ENCODE measurements around the gene DHRS9. TPM values are rescaled to one million over a fixed set of nuclear protein-coding genes. Genes with fewer than 3 reads are reported as not detected.

DHRS9 gene
- total and polyA plus RNA-seq, 2 experiments from 2014 or later: not detected

GRCh38 chr2:169031202-169031601, 38.2 kb upstream of the DHRS9 start, which contains the start of gene ABCB11:
Gene ABCB11 (minus strand): TSS chr2:169031324. CDS start chr2:169018125, 13,199 bp downstream.
- no peak within 1 kb of the TSS for H3K9ac ChIP-seq
- H3K4me3 ChIP-seq: no peak within 1 kb of the TSS
- no peaks in the 10 kb centered on the region for H4K20me1 ChIP-seq (ENCODE audit: insufficient read depth)
- 3 to 7% methylated on average over 3 of the region's 3 CpGs for WGBS, 2 experiments (ENCODE audit: low coverage in 1 of 2, low lambda C conversion rate in 2 of 2, missing lambda C conversion rate in 2 of 2)
- no peak within 1 kb of the TSS for H3K27ac ChIP-seq
- H3K4me1 ChIP-seq (ENCODE audit: insufficient read depth): no peaks in the 10 kb centered on the region
- in situ Hi-C loops (cut with MboI): no loop called here
- no peaks in the 10 kb centered on the region for H3K27me3 ChIP-seq (replicated peaks; ENCODE audit: insufficient read depth)
- no peak within 1 kb of the TSS for H2AFZ ChIP-seq
- H3K4me2 ChIP-seq (ENCODE audit: unreplicated experiment): no peak within 1 kb of the TSS
- no peaks in the 10 kb centered on the region for H3F3A ChIP-seq (ENCODE audit: insufficient read depth)
- H3K36me3 ChIP-seq (ENCODE audit: low read depth): no peaks in the 10 kb centered on the region
- no peaks in the 10 kb centered on the region for H3K9me3 ChIP-seq (ENCODE audit: low read depth)
- H3K79me2 ChIP-seq (ENCODE audit: insufficient read depth): no peaks in the 10 kb centered on the region
- H3K9me2 ChIP-seq (ENCODE audit: insufficient read depth): no peaks in the 10 kb centered on the region; the same call in 1 of the 2 replicates
- DNase-seq: no peak
- no peak for TF ChIP-seq EZH2phosphoT487 (IDR thresholded peaks at IDR 0.05; ENCODE audit: insufficient read depth, low read depth)
- TF ChIP-seq EZH2 (IDR thresholded peaks at IDR 0.05; ENCODE audit: insufficient read depth, poor library complexity, severe bottlenecking): no peak

DNA sequence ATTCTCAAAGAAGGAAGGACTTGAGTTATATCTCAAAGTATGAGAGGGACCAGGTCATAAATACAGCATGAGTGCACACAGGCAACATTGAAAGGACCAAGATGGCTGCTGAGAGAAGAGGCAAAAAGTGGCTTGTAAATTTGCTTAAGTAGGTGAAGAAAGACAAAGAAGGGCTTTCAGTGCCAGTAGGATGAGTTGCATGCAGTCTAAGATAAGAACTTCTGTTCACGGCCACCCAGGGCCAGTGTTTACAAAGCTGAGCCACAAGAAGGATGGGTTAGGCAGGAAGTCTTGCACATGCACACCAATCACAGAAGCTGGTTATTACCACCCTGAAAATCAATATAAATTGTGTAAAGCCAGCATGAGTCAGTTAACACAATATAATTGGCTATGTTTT, 35.1 kb upstream of the DHRS9 start:
- Histone ChIP-seq H3K4me1 (ENCODE audit: insufficient read depth) (no peaks in the 10 kb centered on the region), H3K9me3 (ENCODE audit: low read depth) (no peaks in the 10 kb centered on the region), H3K36me3 (ENCODE audit: low read depth) (no peaks in the 10 kb centered on the region), H3F3A (ENCODE audit: insufficient read depth) (no peaks in the 10 kb centered on the region), H4K20me1 (ENCODE audit: insufficient read depth) (no peaks in the 10 kb centered on the region), H3K4me3 (no peak overlapping the region), H3K4me2 (ENCODE audit: unreplicated experiment) (no peak overlapping the region), H2AFZ (no peak overlapping the region), H3K27ac (no peak overlapping the region), H3K27me3 (replicated peaks; ENCODE audit: insufficient read depth) (no peaks in the 10 kb centered on the region), H3K9ac (no peak overlapping the region), H3K79me2 (ENCODE audit: insufficient read depth) (no peaks in the 10 kb centered on the region), H3K9me2 (ENCODE audit: insufficient read depth) (no peaks in the 10 kb centered on the region; the same call in 1 of the 2 replicates)
- in situ Hi-C loops (cut with MboI): no loop called here
- TF ChIP-seq EZH2phosphoT487 (IDR thresholded peaks at IDR 0.05; ENCODE audit: insufficient read depth, low read depth) (no peak), EZH2 (IDR thresholded peaks at IDR 0.05; ENCODE audit: insufficient read depth, poor library complexity, severe bottlenecking) (no peak)
- WGBS, 2 experiments (ENCODE audit: low coverage in 1 of 2, low lambda C conversion rate in 2 of 2, missing lambda C conversion rate in 2 of 2): 48 to 53% methylated on average over 1 of the region's 1 CpG
- no peak for DNase-seq

- H2AFZ ChIP-seq: no peak overlapping the region
- in situ Hi-C loops (cut with MboI): no loop called here
- no peaks in the 10 kb centered on the region for H4K20me1 ChIP-seq (ENCODE audit: insufficient read depth)
- no peaks in the 10 kb centered on the region; the same call in 1 of the 2 replicates for H3K9me2 ChIP-seq (ENCODE audit: insufficient read depth)
- no peaks in the 10 kb centered on the region for H3K36me3 ChIP-seq (ENCODE audit: low read depth)
- no peaks in the 10 kb centered on the region for H3K79me2 ChIP-seq (ENCODE audit: insufficient read depth)
- H3F3A ChIP-seq (ENCODE audit: insufficient read depth): no peaks in the 10 kb centered on the region
- no peak overlapping the region for H3K27ac ChIP-seq
- H3K4me1 ChIP-seq (ENCODE audit: insufficient read depth): no peaks in the 10 kb centered on the region
- no peak for DNase-seq
- no peaks in the 10 kb centered on the region for H3K27me3 ChIP-seq (replicated peaks; ENCODE audit: insufficient read depth)
- no peak overlapping the region for H3K4me2 ChIP-seq (ENCODE audit: unreplicated experiment)
- H3K9me3 ChIP-seq (ENCODE audit: low read depth): no peaks in the 10 kb centered on the region
- no peak overlapping the region for H3K4me3 ChIP-seq
- TF ChIP-seq EZH2phosphoT487 (IDR thresholded peaks at IDR 0.05; ENCODE audit: insufficient read depth, low read depth) (no peak), EZH2 (IDR thresholded peaks at IDR 0.05; ENCODE audit: insufficient read depth, poor library complexity, severe bottlenecking) (no peak)
- no peak overlapping the region for H3K9ac ChIP-seq
Measured at GRCh38 chr2:169034984-169035544, 34.3 kb upstream of the DHRS9 start.

- no peak overlapping the region for H3K27ac ChIP-seq
- H3K79me2 ChIP-seq (ENCODE audit: insufficient read depth): no peaks in the 10 kb centered on the region
- no peaks in the 10 kb centered on the region for H3K4me1 ChIP-seq (ENCODE audit: insufficient read depth)
- in situ Hi-C loops (cut with MboI): no loop called here
- WGBS, 2 experiments (ENCODE audit: low coverage in 1 of 2, low lambda C conversion rate in 2 of 2, missing lambda C conversion rate in 2 of 2): 16 to 18% methylated on average over 1 of the region's 1 CpG
- no peaks in the 10 kb centered on the region; the same call in 1 of the 2 replicates for H3K9me2 ChIP-seq (ENCODE audit: insufficient read depth)
- no peak overlapping the region for H3K4me3 ChIP-seq
- H3K36me3 ChIP-seq (ENCODE audit: low read depth): no peaks in the 10 kb centered on the region
- no peak overlapping the region for H3K4me2 ChIP-seq (ENCODE audit: unreplicated experiment)
- no peaks in the 10 kb centered on the region for H4K20me1 ChIP-seq (ENCODE audit: insufficient read depth)
- H3F3A ChIP-seq (ENCODE audit: insufficient read depth): no peaks in the 10 kb centered on the region
- no peak for TF ChIP-seq EZH2 (IDR thresholded peaks at IDR 0.05; ENCODE audit: insufficient read depth, poor library complexity, severe bottlenecking)
- no peak for TF ChIP-seq EZH2phosphoT487 (IDR thresholded peaks at IDR 0.05; ENCODE audit: insufficient read depth, low read depth)
- H3K27me3 ChIP-seq (replicated peaks; ENCODE audit: insufficient read depth): no peaks in the 10 kb centered on the region
- DNase-seq: no peak
- H3K9ac ChIP-seq: no peak overlapping the region
- H2AFZ ChIP-seq: no peak overlapping the region
- H3K9me3 ChIP-seq (ENCODE audit: low read depth): no peaks in the 10 kb centered on the region
Measured at GRCh38 chr2:169035887-169036286, 33.5 kb upstream of the DHRS9 start.
